PC-9 (cell line): ENCODE results near the gene COMMD4. TPM values are rescaled to one million over a fixed set of nuclear protein-coding genes. Genes with fewer than 3 reads are reported as not detected.

Source experiments
- BruUV-seq: library from RNA; stranded (reverse); fragments of 400-500 nt; replicated peaks from 2 replicates; lab custom pipeline; 2021; lab: Mats Ljungman, UMichigan
- CTCF ChIA-PET: fragments of 300-600 bp; sonication (Branson Sonifier 250); formaldehyde crosslinking; loops from one replicate; lab custom pipeline; 2022; ENCODE audit warnings: antibody characterized with exemption; lab: Charles Lee
- POLR2A ChIA-PET: fragments of 300-600 bp; sonication (Branson Sonifier 250); formaldehyde crosslinking; loops from one replicate; lab custom pipeline; 2022; ENCODE audit warnings: antibody characterized with exemption; ENCODE audit not compliant: unreplicated experiment; lab: Charles Lee
- DNase-seq, 2 experiments: peaks; one replicate each; pipeline versions ENCODE4 v3.0.0 to v3.0.0-alpha.2; 2015 to 2022; ENCODE audit warnings: mixed read lengths in 1 of 2
- H2AFZ ChIP-seq: fragments of 200-600 bp; sonication (generic); 2 replicates; pipeline ENCODE4 v1.8.1; 2017; ENCODE audit warnings: antibody characterized with exemption
- H3F3A ChIP-seq: fragments of 200-600 bp; sonication (generic); 2 replicates; pipeline ENCODE4 v1.8.1; 2017; ENCODE audit warnings: antibody characterized with exemption, mild to moderate bottlenecking, low read depth; ENCODE audit not compliant: insufficient read depth
- H3K27ac ChIP-seq: fragments of 200-600 bp; sonication (generic); 2 replicates; pipeline ENCODE4 v1.6.1; 2016; ENCODE audit warnings: mixed run types
- H3K27me3 ChIP-seq: fragments of 200-600 bp; sonication (generic); 2 replicates; pipeline ENCODE4 v1.6.1; 2016; ENCODE audit warnings: low read depth, mixed run types; ENCODE audit not compliant: insufficient read depth
- H3K36me3 ChIP-seq: fragments of 200-600 bp; sonication (generic); 2 replicates; pipeline ENCODE4 v1.6.1; 2016; ENCODE audit warnings: low read depth, mixed run types
- H3K4me1 ChIP-seq: fragments of 200-600 bp; sonication (generic); replicated peaks from 2 replicates; pipeline ENCODE4 v1.6.1; 2016; ENCODE audit warnings: mixed run types; ENCODE audit not compliant: insufficient read depth
- H3K4me2 ChIP-seq: fragments of 200-600 bp; sonication (generic); 2 replicates; pipeline ENCODE4 v1.6.1; 2017; ENCODE audit warnings: mixed run types
- H3K4me3 ChIP-seq: fragments of 200-600 bp; sonication (generic); 2 replicates; pipeline ENCODE4 v1.6.1; 2016; ENCODE audit warnings: mixed run types
- H3K79me2 ChIP-seq: fragments of 200-600 bp; sonication (generic); 2 replicates; pipeline ENCODE4 v1.6.1; 2017; ENCODE audit warnings: low read depth, mixed run types
- H3K9me2 ChIP-seq: fragments of 200-600 bp; sonication (generic); 2 replicates; pipeline ENCODE4 v1.8.1; 2017; ENCODE audit warnings: mild to moderate bottlenecking; ENCODE audit not compliant: insufficient read depth
- H3K9me3 ChIP-seq: fragments of 200-600 bp; sonication (generic); 2 replicates; pipeline ENCODE4 v1.8.1; 2016; ENCODE audit warnings: low read depth; ENCODE audit not compliant: insufficient read depth
- H4K20me1 ChIP-seq: fragments of 200-600 bp; sonication (generic); 2 replicates; pipeline ENCODE4 v1.8.1; 2017; ENCODE audit not compliant: insufficient read depth
- CTCF ChIP-seq: fragments of 200-600 bp; sonication (generic); conservative IDR thresholded peaks from 2 replicates; pipeline ENCODE4 v1.6.1; 2017; ENCODE audit warnings: mixed run types, antibody characterized with exemption, mild to moderate bottlenecking, moderate library complexity
- EZH2 ChIP-seq: fragments of 200-600 bp; sonication (generic); IDR thresholded peaks from 2 replicates; pipeline ENCODE4 v1.8.0; 2017; ENCODE audit warnings: antibody characterized with exemption, low read depth
- intact Hi-C: fragments of 100-400 bp; cut with micrococcal nuclease; formaldehyde crosslinking; loops from one replicate; pipeline ENCODE4 v1.10.0; 2022; ENCODE audit not compliant: unreplicated experiment
- total RNA-seq: library from RNA; stranded (reverse); gene quantifications from 2 replicates; pipeline ENCODE4 v1.2.3, GENCODE V29; 2021

Gene COMMD4
- total RNA-seq, 1 experiment from 2014 or later = 132 TPM

DNA sequence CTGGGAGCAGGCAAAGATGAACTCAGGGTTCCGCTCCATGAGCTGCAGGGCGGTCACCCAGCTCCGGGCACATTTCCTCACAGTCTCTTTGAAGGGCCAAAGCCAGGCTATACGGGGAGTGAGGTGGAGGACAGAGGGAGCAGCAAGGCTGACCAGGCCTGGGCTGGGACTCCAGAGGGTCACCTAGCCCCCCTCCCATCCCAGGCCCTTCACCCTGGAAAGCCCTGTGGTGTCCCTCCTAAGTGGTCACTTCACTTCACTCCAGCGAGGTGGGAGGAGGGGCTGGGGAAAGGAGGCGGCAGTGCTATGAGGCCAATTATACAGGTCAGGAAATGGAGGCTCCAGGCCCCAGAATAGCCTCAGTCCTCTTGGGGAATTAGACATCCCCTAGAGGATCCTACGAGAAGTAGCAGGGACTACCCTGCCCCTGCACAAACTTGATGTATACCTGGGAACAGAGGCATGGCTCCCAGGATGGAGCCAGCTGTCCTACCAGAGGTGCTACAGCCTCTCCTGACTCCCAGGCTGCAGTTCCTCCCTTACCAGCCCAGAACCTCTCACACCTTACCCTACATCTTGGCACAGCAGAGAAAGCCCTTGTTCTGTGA lies 26.9 kb downstream of the COMMD4 start:
- Histone ChIP-seq H3K27me3 (no peaks in the 10 kb centered on the region), H2AFZ (no peak overlapping the region), H3K4me3 (no peak overlapping the region), H3F3A (no peaks in the 10 kb centered on the region), H3K4me1 (peaks cover 7% of the 10 kb centered on the region; the same call in 1 of the 2 replicates), H3K27ac (no peak overlapping the region), H3K36me3 (no peaks in the 10 kb centered on the region), H3K9me3 (no peaks in the 10 kb centered on the region), H3K9me2 (no peaks in the 10 kb centered on the region), H4K20me1 (peaks cover 6% of the 10 kb centered on the region; the same call in 1 of the 2 replicates), H3K4me2 (no peak overlapping the region), H3K79me2 (peaks cover 10% of the 10 kb centered on the region)
- no TSS peak for BruUV-seq
- CTCF ChIA-PET = interaction anchor here (0.6 kb wide), 1 partner anchor 15 kb away, joined by 5 read pairs; no protein-coding TSS in a partner anchor
- POLR2A ChIA-PET = no interaction called here
- no peak for TF ChIP-seq CTCF
- no peak for TF ChIP-seq EZH2
- DNase-seq = no peak
- intact Hi-C loops = no loop called here

DNA sequence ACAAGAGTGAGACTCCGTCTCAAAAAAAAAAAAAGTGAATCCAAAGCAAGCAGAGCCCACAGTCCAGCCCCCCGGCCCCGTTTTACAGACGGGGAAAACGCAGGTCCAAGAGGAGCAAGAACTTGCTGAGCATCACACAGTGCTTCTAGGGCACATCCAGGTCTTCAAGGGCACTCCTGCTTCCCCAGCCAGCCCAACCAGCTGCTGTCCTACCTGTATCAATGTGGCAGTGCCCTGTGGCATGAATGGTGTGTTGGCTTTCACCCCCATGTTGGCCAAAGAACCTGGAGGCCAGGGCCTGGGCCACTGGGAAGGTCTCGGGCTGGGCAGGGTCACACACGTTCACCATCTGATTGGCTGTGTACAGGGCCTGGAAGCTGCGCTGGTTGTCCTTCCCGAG lies 27.9 kb downstream of the COMMD4 start:
- POLR2A ChIA-PET = interaction anchor here (0.7 kb wide), 1 partner anchor 78 kb away, joined by 6 read pairs; no protein-coding TSS in a partner anchor
- H3K4me1 ChIP-seq = peaks cover 7% of the 10 kb centered on the region; the same call in 1 of the 2 replicates

GRCh38 chr15:75364881-75365280 lies 29.0 kb downstream of the COMMD4 start:
- Histone ChIP-seq H3K9me3 (no peaks in the 10 kb centered on the region), H4K20me1 (peaks cover 9% of the 10 kb centered on the region; the same call in 1 of the 2 replicates), H3K4me1 (peaks cover 14% of the 10 kb centered on the region), H3K27ac (no peak overlapping the region), H3K4me3 (no peak overlapping the region), H3F3A (peaks cover 14% of the 10 kb centered on the region; the same call in 1 of the 2 replicates), H2AFZ (no peak overlapping the region), H3K4me2 (no peak overlapping the region), H3K36me3 (no peaks in the 10 kb centered on the region), H3K9me2 (no peaks in the 10 kb centered on the region), H3K27me3 (no peaks in the 10 kb centered on the region), H3K79me2 (peaks cover 14% of the 10 kb centered on the region)
- ChIA-PET CTCF (no interaction called here), POLR2A (no interaction called here)
- TF ChIP-seq CTCF (no peak), EZH2 (no peak)
- DNase-seq = no peak
- no TSS peak for BruUV-seq
- intact Hi-C loops = loop anchor here (5.0 kb wide), 2 partner anchors 87 to 277 kb away; partner anchors contain the start of genes IMP3 and SIN3A

More for the DNA sequence above, 27.9 kb downstream of the COMMD4 start:
- BruUV-seq = no TSS peak
- no peak overlapping the region for H3K4me2 ChIP-seq
- H2AFZ ChIP-seq = no peak overlapping the region
- no peaks in the 10 kb centered on the region for H3K9me2 ChIP-seq
- no peaks in the 10 kb centered on the region for H3K9me3 ChIP-seq
- peaks cover 6% of the 10 kb centered on the region; the same call in 1 of the 2 replicates for H4K20me1 ChIP-seq
- H3K36me3 ChIP-seq = no peaks in the 10 kb centered on the region
- intact Hi-C loops = no loop called here
- CTCF ChIA-PET = no interaction called here
- no peak overlapping the region for H3K4me3 ChIP-seq
- peaks cover 10% of the 10 kb centered on the region for H3K79me2 ChIP-seq
- H3F3A ChIP-seq = peaks cover 3% of the 10 kb centered on the region; the same call in 1 of the 2 replicates
- TF ChIP-seq EZH2 = no peak
- TF ChIP-seq CTCF = no peak
- DNase-seq = no peak
- H3K27ac ChIP-seq = no peak overlapping the region
- H3K27me3 ChIP-seq = no peaks in the 10 kb centered on the region
